ENCODE results near the gene CMTM6. TPM values are rescaled to one million over a fixed set of nuclear protein-coding genes. Genes with fewer than 3 reads are reported as not detected.
"Not testable (repeated sequence)": the region's sequence is repeated elsewhere in the genome, so short reads cannot be mapped to it uniquely, and the experiment has no call there.

The CMTM6 gene
- total and polyA plus RNA-seq, 7 donors, result 19.9 to 82.0 (median 37.7) TPM

GRCh38 chr3:32440611-32441350, 61.9 kb downstream of the CMTM6 start:
- H3K4me3 ChIP-seq, result no peak overlapping the region
- DNase-seq, result no peak
- WGBS, 2 donors, result 85 to 92% methylated on average over 10 of the region's 10 CpGs
- no peak overlapping the region for H3K27ac ChIP-seq
- no peaks in the 10 kb centered on the region for H3K36me3 ChIP-seq
- no peak for TF ChIP-seq CTCF (IDR thresholded peaks at IDR 0.05)
- TF ChIP-seq POLR2AphosphoS5 (IDR thresholded peaks at IDR 0.05), result no peak
- no peaks in the 10 kb centered on the region for H3K27me3 ChIP-seq
- peaks cover 0 to 9% (median 4%) of the 10 kb centered on the region in 4 donors for H3K4me1 ChIP-seq
- H3K9me3 ChIP-seq, result peaks cover 0 to 3% (median 0%) of the 10 kb centered on the region in 4 donors
- intact Hi-C loops (cut with DNase I), result no loop called here

- H3K4me1 ChIP-seq; H3K27ac ChIP-seq; H3K9me3 ChIP-seq; DNase-seq; intact Hi-C loops (cut with DNase I); H3K27me3 ChIP-seq; H3K4me3 ChIP-seq; H3K36me3 ChIP-seq: not testable (repeated sequence)
- WGBS, 2 donors, result 91 to 94% methylated on average over 4 of the region's 4 CpGs
Observed at GRCh38 chr3:32439421-32439820, 63.2 kb downstream of the CMTM6 start.

GRCh38 chr3:32438596-32439344, 63.9 kb downstream of the CMTM6 start:
- Histone ChIP-seq H3K36me3 (no peaks in the 10 kb centered on the region), H3K4me3 (no peak overlapping the region), H3K27me3 (no peaks in the 10 kb centered on the region), H3K27ac (no peak overlapping the region), H3K9me3 (no peaks in the 10 kb centered on the region), H3K4me1 (peaks cover 0 to 9% (median 4%) of the 10 kb centered on the region in 4 donors)
- no peak for TF ChIP-seq POLR2A (IDR thresholded peaks at IDR 0.05)
- intact Hi-C loops (cut with DNase I), result no loop called here
- 66 to 83% methylated on average over 10 of the region's 10 CpGs for WGBS, 2 donors
- DNase-seq, result no peak

- 81 to 82% methylated on average over 7 of the region's 7 CpGs for WGBS, 2 donors
- Histone ChIP-seq H3K36me3 (no peaks in the 10 kb centered on the region), H3K9me3 (no peaks in the 10 kb centered on the region), H3K27me3 (no peaks in the 10 kb centered on the region), H3K4me1 (peaks cover 0 to 9% (median 4%) of the 10 kb centered on the region in 4 donors), H3K4me3 (no peak overlapping the region), H3K27ac (no peak overlapping the region)
- no peak for TF ChIP-seq POLR2A (IDR thresholded peaks at IDR 0.05)
- TF ChIP-seq CTCF (IDR thresholded peaks at IDR 0.05), result no peak
- no peak for TF ChIP-seq POLR2AphosphoS5 (IDR thresholded peaks at IDR 0.05)
- no peak for TF ChIP-seq EP300 (IDR thresholded peaks at IDR 0.05)
- DNase-seq, result no peak
- intact Hi-C loops (cut with DNase I), result no loop called here
Observed at GRCh38 chr3:32437896-32438295, 64.8 kb downstream of the CMTM6 start.

GRCh38 chr3:32436816-32437189, 65.8 kb downstream of the CMTM6 start:
- DNase-seq, result no peak
- H3K27me3 ChIP-seq, result no peaks in the 10 kb centered on the region
- TF ChIP-seq POLR2AphosphoS5 (IDR thresholded peaks at IDR 0.05) (no peak), EP300 (IDR thresholded peaks at IDR 0.05) (no peak), CTCF (IDR thresholded peaks at IDR 0.05) (no peak), POLR2A (IDR thresholded peaks at IDR 0.05) (no peak)
- intact Hi-C loops (cut with DNase I), result no loop called here
- no peaks in the 10 kb centered on the region for H3K36me3 ChIP-seq
- no peak overlapping the region for H3K27ac ChIP-seq
- no peak overlapping the region for H3K4me3 ChIP-seq
- peaks cover 0 to 9% (median 4%) of the 10 kb centered on the region in 4 donors for H3K4me1 ChIP-seq
- H3K9me3 ChIP-seq, result no peaks in the 10 kb centered on the region
- 79 to 95% methylated on average over 4 of the region's 4 CpGs for WGBS, 2 donors

All from sigmoid colon (tissue), 7 donors.